Left ventricle myocardium inferior (tissue), 1 donor: Measurements from ENCODE around the gene SYT5. TPM values are rescaled to one million over a fixed set of nuclear protein-coding genes. Genes with fewer than 3 reads are reported as not detected.
A peak's percentile ranks its signal among the peaks of the same experiment; 100 is the strongest.
"Not testable (repeated sequence)": the region's sequence is repeated elsewhere in the genome, so short reads cannot be mapped to it uniquely, and the experiment has no call there.

Experiments
- DNase-seq: peaks from one replicate; pipeline ENCODE4 v3.0.0-alpha.2; 2020
- H3K27ac ChIP-seq: fragments of 200-600 bp; replicated peaks from 2 replicates; pipeline ENCODE4 v1.8.0; 2021
- H3K27me3 ChIP-seq: fragments of 200-600 bp; 2 replicates; pipeline ENCODE4 v1.8.0; 2021; ENCODE audit warnings: low read depth
- H3K36me3 ChIP-seq: fragments of 200-600 bp; 2 replicates; pipeline ENCODE4 v1.8.0; 2021
- H3K4me1 ChIP-seq: fragments of 200-600 bp; 2 replicates; pipeline ENCODE4 v1.8.0; 2021
- H3K4me3 ChIP-seq: fragments of 200-600 bp; 2 replicates; pipeline ENCODE4 v1.8.0; 2021; ENCODE audit warnings: mild to moderate bottlenecking, moderate library complexity
- H3K9me3 ChIP-seq: fragments of 200-600 bp; replicated peaks from 2 replicates; pipeline ENCODE4 v1.8.0; 2021
- intact Hi-C: fragments of 100-400 bp; cut with micrococcal nuclease; formaldehyde crosslinking; loops from one replicate; pipeline ENCODE4 v1.11.0; 2022
- total RNA-seq: library from RNA; stranded (reverse); fragmentation: NEBNext Ultra II Directional; extraction: Animal tissue kit (Norgen Biotek cat#: 25700); gene quantifications from one replicate; pipeline ENCODE4 v1.2.1, GENCODE V29; 2021
- TF ChIP-seq, protein P1 (sequence below): fragments of 200-600 bp; IDR thresholded peaks from 2 replicates; pipeline ENCODE4 v1.8.0; 2021; ENCODE audit warnings: antibody characterized with exemption, mild to moderate bottlenecking, borderline replicate concordance
- donor health status: DM: no; HTN: yes; CAD: no; lungs with severe emphysema.

SYT5 gene
- total RNA-seq, 1 donor from 2014 or later, result not detected

DNA sequence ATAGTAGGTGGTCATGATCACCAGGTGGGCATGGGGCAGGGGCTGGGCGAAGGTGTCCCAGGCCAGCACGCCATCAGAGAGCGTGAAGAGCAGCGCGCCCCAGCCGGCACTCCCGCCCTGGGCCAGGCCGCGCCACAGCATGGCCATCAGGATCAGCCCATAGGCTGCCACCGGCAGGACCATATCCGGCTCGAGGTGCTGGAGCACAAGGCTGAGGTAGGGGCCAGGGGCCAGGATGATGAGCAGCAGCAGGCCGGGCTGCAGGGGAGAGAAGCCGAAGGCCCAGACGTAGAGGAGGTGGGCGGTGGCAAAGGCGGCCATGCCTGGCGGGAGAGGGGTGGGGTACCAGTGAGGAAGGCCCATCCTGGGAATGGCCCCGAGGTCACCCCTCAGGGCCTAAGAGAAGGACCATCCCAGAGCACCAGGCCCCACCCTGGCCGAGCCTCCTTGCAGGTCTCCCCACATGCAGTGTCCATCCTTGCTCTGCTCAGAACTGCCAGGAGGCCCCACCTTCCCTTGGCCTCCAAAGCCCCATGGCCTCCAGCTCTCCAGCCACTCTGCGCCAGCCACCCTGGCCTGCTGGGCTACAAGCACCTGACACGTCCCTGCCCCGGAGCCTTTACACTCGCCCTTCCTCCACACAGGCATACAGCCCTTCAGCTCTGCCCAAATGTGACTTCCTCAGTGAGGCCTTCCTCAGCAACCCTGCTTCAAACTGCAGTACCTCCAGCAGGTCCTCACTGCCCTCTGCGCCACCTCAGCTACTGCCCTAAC is 47.3 kb upstream of the SYT5 start:
- H3K36me3 ChIP-seq, result peaks cover 41% of the 10 kb centered on the region
- no peaks in the 10 kb centered on the region for H3K27me3 ChIP-seq
- no peak for DNase-seq
- H3K27ac ChIP-seq, result peak overlapping the region; percentile 67
- H3K4me1 ChIP-seq, result peaks cover 24% of the 10 kb centered on the region
- TF ChIP-seq, protein P1, sequence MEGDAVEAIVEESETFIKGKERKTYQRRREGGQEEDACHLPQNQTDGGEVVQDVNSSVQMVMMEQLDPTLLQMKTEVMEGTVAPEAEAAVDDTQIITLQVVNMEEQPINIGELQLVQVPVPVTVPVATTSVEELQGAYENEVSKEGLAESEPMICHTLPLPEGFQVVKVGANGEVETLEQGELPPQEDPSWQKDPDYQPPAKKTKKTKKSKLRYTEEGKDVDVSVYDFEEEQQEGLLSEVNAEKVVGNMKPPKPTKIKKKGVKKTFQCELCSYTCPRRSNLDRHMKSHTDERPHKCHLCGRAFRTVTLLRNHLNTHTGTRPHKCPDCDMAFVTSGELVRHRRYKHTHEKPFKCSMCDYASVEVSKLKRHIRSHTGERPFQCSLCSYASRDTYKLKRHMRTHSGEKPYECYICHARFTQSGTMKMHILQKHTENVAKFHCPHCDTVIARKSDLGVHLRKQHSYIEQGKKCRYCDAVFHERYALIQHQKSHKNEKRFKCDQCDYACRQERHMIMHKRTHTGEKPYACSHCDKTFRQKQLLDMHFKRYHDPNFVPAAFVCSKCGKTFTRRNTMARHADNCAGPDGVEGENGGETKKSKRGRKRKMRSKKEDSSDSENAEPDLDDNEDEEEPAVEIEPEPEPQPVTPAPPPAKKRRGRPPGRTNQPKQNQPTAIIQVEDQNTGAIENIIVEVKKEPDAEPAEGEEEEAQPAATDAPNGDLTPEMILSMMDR, result no peak
- H3K4me3 ChIP-seq, result no peak overlapping the region
- no peaks in the 10 kb centered on the region for H3K9me3 ChIP-seq
- intact Hi-C loops, result no loop called here

DNA sequence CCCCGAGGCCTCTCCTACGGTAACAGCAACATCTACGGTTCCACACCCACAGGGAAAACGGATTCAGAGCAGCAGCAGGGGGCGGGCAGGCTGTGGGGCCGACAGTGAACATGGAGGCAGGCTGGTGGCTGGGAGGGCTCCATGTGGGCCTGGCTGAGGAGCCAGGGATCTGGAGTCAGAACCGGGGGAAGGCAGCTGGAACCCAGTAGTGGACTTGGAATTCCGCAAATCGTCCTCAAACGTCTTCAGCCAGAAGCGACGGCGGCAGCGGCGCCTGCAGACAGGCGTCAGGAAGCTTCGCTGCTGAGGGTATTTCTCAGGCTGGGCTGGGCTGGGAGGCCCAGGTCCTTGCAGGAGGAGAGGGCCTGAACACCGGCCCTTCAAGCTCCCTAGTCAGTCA is 46.7 kb upstream of the SYT5 start:
- DNase-seq, result no peak
- H3K4me1 ChIP-seq, result peaks cover 24% of the 10 kb centered on the region
- intact Hi-C loops, result no loop called here
- TF ChIP-seq, protein P1, result no peak
- H3K36me3 ChIP-seq, result peaks cover 34% of the 10 kb centered on the region
- no peak overlapping the region for H3K4me3 ChIP-seq
- H3K27ac ChIP-seq, result no peak overlapping the region
- no peaks in the 10 kb centered on the region for H3K9me3 ChIP-seq
- H3K27me3 ChIP-seq, result no peaks in the 10 kb centered on the region

DNA sequence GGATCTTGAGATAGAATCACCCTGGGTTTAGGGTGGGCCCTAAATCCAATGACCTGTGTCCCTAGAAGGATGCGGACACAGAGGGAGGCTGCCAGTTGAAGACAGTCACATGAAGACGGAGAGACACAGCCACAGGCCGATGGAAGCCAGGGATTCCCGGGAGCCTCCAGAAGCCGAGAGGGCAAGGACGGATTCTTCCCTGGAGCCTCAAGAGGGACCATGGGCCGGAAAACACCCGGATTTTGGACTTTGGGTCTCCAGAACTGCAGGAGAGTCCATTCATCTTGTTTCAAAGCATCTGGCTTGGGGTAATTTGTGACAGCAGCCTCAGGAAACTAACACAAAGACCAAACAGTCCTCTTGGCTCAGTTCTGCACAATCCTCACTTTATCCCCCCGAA is 46.2 kb upstream of the SYT5 start:
- DNase-seq, result no peak

DNA sequence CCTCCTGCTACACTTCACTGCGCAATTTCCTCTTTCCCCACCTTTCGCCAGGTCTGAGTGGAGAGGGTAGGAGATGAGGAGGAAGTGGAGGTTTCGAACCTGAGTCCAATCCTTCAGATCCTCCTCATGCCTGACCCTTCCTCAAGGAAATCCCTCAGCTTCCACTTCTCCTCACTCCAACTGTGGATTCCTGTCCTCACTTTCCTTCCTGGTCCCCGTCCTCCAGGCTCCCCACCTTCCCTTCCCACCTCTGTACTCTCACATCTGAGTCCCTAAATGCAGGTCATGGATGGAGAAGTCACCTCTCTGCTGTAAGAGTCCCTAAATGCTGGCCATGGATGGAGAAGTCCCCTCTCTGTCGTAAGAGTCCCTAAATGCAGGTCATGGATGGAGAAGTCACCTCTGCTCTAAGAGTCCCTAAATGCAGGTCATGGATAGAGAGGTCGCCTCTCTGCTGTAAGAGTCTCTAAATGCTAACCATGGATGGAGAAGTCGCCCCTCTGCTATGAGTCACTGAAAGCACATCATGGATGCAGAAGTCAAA is 45.4 kb upstream of the SYT5 start:
- TF ChIP-seq, protein P1, result no peak
- intact Hi-C loops, result no loop called here
- Histone ChIP-seq H3K27ac (no peak overlapping the region), H3K9me3 (peaks cover 2% of the 10 kb centered on the region), H3K4me3 (no peak overlapping the region), H3K27me3 (no peaks in the 10 kb centered on the region), H3K4me1 (peaks cover 24% of the 10 kb centered on the region), H3K36me3 (peaks cover 21% of the 10 kb centered on the region)
- no peak for DNase-seq

More for the DNA sequence above, 46.2 kb upstream of the SYT5 start:
- H3K27me3 ChIP-seq, result no peaks in the 10 kb centered on the region
- H3K4me3 ChIP-seq, result no peak overlapping the region
- no peaks in the 10 kb centered on the region for H3K9me3 ChIP-seq
- peaks cover 29% of the 10 kb centered on the region for H3K36me3 ChIP-seq
- no peak overlapping the region for H3K27ac ChIP-seq
- intact Hi-C loops, result no loop called here
- TF ChIP-seq, protein P1, result no peak
- peaks cover 24% of the 10 kb centered on the region for H3K4me1 ChIP-seq

DNA sequence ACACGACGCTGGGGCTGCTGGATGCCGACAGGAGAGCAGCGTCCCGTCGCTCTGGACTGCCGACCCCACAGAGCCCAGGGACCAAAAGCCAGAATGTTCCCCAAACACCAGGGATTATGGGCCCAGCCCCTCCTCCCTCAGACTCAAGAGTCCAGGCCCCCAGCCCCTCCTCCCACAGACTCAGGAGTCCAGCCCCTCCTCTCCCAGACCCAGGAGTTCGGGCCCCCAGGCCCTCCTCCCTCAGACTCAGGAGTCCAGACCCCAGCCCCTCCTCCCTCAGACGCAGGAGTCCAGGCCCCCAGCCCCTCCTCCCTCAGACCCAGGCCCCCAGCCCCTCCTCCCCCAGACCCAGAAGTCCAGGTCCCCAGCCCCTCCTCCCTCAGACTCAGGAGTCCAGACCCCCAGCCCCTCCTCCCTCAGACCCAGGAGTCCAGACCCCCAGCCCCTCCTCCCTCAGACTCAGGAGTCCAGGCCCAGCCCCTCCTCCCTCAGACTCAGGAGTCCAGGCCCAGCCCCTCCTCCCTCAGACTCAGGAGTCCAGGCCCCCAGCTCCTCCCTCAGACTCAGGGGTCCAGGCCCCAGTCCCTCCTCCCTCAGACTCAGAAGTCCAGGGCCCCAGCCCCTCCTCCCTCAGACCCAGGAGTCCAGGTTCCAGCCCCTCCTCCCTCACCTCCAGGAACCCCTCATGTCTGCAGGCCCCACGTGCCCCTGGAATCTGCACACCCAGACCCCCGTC is 44.8 kb upstream of the SYT5 start:
- H3K27me3 ChIP-seq, DNase-seq, H3K4me3 ChIP-seq, intact Hi-C loops, H3K9me3 ChIP-seq, H3K27ac ChIP-seq: not testable (repeated sequence)
- H3K36me3 ChIP-seq, result peaks cover 15% of the 10 kb centered on the region
- peaks cover 24% of the 10 kb centered on the region for H3K4me1 ChIP-seq
